HG02623 (cell line): ENCODE measurements around the gene DBF4B.

Experiments used
- ATAC-seq: cut with Tn5 transposase; IDR thresholded peaks from one replicate; pipeline ENCODE4 v1.9.1; 2021; ENCODE audit warnings: moderate library complexity; ENCODE audit not compliant: unreplicated experiment

The DBF4B gene

DNA sequence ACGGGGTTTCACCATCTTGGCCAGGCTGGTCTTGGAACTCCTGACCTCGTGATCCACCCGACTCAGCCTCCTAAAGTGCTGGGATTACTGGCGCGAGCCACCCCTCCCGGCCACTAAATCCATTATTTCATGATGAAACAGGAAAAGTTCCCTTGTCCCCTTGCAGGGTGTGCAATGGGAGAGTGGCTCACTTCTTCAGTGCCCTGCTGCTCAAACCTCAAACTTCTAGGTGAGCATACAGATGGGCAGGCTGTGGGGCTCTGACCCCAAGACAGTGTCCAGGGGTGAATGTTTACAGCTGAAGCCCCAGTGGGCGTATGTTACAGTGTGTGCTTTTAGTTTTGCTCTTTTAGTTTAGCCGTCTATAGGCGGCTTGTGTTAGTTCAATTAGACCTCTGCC lies 87.0 kb downstream of the DBF4B start:
- no peak for ATAC-seq

DNA sequence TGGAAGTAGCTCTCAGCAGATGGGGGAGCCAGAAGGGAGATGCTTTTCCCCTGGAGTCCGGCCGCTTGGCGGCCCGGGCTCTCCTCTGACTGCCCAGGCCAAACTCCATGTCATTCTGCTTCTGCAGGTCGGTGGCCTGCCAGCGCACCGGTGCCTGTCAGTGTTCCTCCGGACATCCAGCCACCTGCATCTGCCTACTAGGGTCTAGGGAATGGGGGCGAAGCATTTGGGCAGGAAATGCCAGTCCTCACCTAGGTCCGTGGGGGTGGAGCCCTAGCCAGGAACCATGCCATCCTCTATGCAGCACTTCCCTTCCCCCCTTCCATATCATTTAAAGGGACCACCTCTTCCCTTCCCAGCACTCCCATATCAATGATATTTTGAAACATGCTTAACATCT lies 87.5 kb downstream of the DBF4B start:
- no peak for ATAC-seq

DNA sequence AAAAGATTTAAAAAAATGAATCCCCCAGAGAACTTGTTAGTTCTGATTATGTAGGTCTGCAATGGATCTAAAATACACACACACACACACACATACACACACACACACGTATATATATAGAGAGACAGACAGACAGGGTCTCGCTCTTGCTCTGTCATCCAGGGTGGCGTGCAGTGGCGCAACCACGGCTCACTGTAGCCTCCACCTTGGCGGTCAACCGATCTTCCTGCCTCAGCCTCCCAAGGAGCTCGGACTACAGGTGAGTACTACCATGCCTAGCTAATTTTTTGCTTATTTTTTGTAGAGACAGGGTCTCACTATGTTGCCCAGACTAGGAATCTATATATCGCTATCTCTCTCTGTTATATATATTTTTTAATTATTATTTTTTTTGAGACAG lies 88.3 kb downstream of the DBF4B start:
- ATAC-seq = no peak

DNA sequence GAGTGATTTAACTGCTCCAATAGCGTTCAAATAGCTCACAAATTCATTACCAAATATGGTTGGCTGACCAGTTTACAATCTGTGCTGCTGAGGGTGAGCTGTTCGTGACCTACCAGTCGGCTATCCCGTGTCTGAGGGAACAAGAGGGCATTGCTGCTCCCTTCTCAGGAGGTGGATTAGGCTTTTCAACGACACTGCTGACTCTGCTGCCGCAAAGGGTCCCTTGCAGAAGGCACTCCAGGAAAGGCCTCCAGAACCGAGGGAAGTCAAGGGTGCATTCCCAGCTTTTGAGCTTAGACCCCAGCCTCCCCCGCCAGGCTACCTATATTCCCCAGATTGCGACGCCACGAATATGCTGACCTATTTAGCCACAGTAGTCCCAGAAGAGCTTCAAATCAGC lies 89.3 kb downstream of the DBF4B start:
- no peak for ATAC-seq

DNA sequence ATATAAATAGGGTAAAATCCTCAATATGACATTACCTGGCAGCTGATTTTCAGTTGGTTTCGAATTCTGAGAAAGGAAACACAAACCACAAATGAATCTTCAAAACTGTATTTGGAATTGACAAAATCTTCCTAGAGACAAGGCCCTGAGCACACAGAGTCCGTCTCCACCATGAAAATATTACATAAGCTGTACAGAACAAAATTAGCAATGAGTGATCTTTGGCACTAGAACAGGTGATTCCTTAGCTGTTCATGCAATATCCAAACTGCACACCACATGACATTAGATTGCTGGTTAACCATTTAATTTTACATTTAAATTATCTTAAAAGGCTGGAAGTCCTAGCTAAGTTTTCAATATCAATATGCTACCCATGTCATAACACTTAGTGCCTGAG lies 89.9 kb downstream of the DBF4B start:
- no peak for ATAC-seq
